Stomach (tissue), 4 donors: ENCODE data around the gene TNKS2.

Experiments used
- CTCF ChIP-seq, 7 experiments: fragments of 450-650 bp in 4 of 7; fragments of 200-600 bp in 3 of 7; sonication (generic) in 3 of 7; IDR thresholded peaks; one replicate each; pipeline ENCODE4 v1.5.1; 2016 to 2019; ENCODE audit warnings: antibody characterized with exemption in 7 of 7, control low read depth in 2 of 7, mild to moderate bottlenecking in 1 of 7
- EP300 ChIP-seq: sonication (generic); formaldehyde crosslinking; IDR thresholded peaks from one replicate; pipeline ENCODE4 v1.6.1; 2017; ENCODE audit warnings: antibody characterized with exemption
- POLR2AphosphoS5 ChIP-seq, 3 donors: sonication (generic); formaldehyde crosslinking; IDR thresholded peaks; one replicate each; pipeline ENCODE4 v1.6.1; 2016; ENCODE audit warnings: antibody characterized with exemption in 3 of 3

GRCh38 chr10:91774571-91774970 is 23.7 kb upstream of the TNKS2 start:
- TF ChIP-seq CTCF (IDR thresholded peaks at IDR 0.05) (no peak), POLR2AphosphoS5 (IDR thresholded peaks at IDR 0.05) (no peak), EP300 (no peak)
